ENCODE results near the gene NUDT8.

Gene NUDT8

DNA sequence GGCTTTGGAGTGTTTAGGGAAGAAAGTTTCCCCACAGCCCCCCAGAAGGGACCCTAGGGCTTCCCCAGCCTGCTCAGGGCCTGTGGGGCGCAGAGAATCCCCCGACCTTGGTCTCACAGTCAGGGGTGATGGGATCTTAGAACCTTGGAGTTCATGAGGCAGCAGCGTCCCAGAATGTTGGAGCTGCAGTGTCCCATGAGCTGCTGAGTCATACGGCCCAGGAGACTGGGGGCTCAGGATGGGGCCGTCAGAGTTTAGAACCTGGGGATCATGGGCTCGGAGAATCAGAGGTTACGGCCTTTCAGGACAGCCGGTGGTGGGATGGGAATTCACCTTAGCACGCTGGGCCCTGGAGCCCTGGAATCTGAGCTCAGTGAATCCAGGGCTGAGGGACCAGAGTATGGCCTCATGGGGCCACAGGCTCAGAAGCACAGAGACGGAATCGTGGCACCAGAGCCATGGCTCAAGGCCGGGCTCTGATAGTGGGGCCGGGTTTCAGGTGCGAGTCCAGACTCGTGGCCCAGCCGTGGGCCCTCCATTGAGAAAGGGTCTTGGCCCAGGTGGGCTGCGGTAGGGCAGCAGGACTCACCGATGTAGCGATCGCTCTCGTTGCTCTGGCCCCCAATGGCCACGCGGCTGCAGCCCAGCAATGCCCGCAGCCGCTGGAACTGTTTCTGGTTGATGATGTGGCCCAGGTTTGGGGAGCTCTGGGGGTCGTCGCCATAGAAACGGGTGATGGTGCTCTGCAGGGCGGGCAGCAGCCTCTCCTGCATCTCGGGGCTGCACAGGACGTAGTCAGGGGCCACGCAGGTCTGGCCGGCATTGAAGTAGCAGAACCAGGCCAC lies 35.2 kb upstream of the NUDT8 start:
- H3K9ac ChIP-seq, result no peak overlapping the region
- no peaks in the 10 kb centered on the region for H3K36me3 ChIP-seq (ENCODE audit: control insufficient read depth, insufficient read depth, low read length)
- H3K9me3 ChIP-seq (ENCODE audit: control insufficient read depth, low read length), result no peaks in the 10 kb centered on the region
- H3K4me3 ChIP-seq (ENCODE audit: low read depth, low read length), result no peak overlapping the region
- no peaks in the 10 kb centered on the region for H3K79me2 ChIP-seq
- no peak overlapping the region for H2AFZ ChIP-seq
- H3K27ac ChIP-seq, result no peak overlapping the region
- TF ChIP-seq, protein P1, sequence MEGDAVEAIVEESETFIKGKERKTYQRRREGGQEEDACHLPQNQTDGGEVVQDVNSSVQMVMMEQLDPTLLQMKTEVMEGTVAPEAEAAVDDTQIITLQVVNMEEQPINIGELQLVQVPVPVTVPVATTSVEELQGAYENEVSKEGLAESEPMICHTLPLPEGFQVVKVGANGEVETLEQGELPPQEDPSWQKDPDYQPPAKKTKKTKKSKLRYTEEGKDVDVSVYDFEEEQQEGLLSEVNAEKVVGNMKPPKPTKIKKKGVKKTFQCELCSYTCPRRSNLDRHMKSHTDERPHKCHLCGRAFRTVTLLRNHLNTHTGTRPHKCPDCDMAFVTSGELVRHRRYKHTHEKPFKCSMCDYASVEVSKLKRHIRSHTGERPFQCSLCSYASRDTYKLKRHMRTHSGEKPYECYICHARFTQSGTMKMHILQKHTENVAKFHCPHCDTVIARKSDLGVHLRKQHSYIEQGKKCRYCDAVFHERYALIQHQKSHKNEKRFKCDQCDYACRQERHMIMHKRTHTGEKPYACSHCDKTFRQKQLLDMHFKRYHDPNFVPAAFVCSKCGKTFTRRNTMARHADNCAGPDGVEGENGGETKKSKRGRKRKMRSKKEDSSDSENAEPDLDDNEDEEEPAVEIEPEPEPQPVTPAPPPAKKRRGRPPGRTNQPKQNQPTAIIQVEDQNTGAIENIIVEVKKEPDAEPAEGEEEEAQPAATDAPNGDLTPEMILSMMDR (IDR thresholded peaks at IDR 0.05), result no peak
- H3K4me2 ChIP-seq (ENCODE audit: low read length), result no peak overlapping the region
- H3K27me3 ChIP-seq (ENCODE audit: control insufficient read depth, insufficient read depth, low read length), result no peaks in the 10 kb centered on the region
- H3K4me1 ChIP-seq, result no peaks in the 10 kb centered on the region

DNA sequence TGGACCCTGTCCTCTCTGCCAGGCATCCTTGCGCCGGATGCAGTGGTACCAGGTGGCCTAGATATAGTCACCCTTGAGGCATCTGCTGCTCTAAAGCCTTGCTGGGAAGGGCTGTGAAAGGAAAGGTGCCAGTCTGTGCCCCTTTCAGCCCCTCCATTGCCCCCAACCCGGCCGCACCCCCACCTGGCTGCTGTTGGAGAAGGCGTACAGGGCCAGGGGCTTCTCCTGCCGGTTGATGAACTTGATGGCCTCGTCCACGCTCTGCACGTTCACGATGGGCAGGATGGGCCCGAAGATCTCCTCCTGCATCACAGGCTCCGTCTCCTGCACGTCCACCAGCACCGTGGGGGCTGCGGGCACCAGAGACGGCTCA lies 34.5 kb upstream of the NUDT8 start:
- Histone ChIP-seq H3K27ac (no peak overlapping the region), H3K4me1 (no peaks in the 10 kb centered on the region), H3K9ac (no peak overlapping the region), H3K36me3 (ENCODE audit: control insufficient read depth, insufficient read depth, low read length) (no peaks in the 10 kb centered on the region), H3K9me3 (ENCODE audit: control insufficient read depth, low read length) (no peaks in the 10 kb centered on the region), H2AFZ (no peak overlapping the region), H3K4me3 (ENCODE audit: low read depth, low read length) (no peak overlapping the region), H3K79me2 (no peaks in the 10 kb centered on the region), H3K27me3 (ENCODE audit: control insufficient read depth, insufficient read depth, low read length) (no peaks in the 10 kb centered on the region), H3K4me2 (ENCODE audit: low read length) (no peak overlapping the region)
- TF ChIP-seq, protein P1 (IDR thresholded peaks at IDR 0.05), result no peak

DNA sequence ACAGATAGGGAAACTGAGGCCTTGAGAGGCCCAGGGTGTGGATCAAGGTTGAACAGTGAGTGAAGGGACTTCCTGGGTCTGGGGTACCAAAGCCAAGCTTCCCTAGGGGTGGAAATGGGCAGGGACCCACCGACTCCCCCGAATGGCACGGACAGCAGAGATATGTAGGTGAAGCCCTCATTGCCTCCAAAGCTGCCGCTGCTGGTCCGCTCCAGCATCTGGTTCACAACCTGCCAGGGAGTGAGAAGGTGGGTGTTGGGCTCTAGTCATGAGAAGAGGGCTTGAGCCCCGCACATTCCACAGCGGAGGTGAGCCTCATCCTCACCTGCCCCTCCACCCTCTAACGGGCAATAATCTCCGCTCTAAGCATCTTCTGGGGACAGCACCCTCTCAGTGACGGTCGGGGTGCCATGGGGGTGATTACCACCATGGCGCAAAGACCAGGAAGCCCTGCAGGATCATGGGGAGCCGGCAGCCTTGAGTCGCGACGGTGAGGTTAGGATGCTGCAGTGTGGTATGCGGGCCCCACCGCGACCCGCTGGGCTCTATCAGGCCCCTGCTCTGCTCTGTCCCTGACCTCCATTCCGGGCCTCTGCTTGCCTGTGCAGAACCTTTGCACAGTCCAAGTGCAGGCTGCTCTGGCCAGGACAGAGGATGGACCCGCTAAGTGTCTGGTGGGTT lies 33.9 kb upstream of the NUDT8 start:
- TF ChIP-seq, protein P1 (IDR thresholded peaks at IDR 0.05), result no peak
- Histone ChIP-seq H3K4me3 (ENCODE audit: low read depth, low read length) (no peak overlapping the region), H2AFZ (no peak overlapping the region), H3K9me3 (ENCODE audit: control insufficient read depth, low read length) (no peaks in the 10 kb centered on the region), H3K27ac (no peak overlapping the region), H3K9ac (no peak overlapping the region), H3K4me2 (ENCODE audit: low read length) (no peak overlapping the region), H3K4me1 (no peaks in the 10 kb centered on the region), H3K79me2 (no peaks in the 10 kb centered on the region), H3K27me3 (ENCODE audit: control insufficient read depth, insufficient read depth, low read length) (no peaks in the 10 kb centered on the region), H3K36me3 (ENCODE audit: control insufficient read depth, insufficient read depth, low read length) (no peaks in the 10 kb centered on the region)

DNA sequence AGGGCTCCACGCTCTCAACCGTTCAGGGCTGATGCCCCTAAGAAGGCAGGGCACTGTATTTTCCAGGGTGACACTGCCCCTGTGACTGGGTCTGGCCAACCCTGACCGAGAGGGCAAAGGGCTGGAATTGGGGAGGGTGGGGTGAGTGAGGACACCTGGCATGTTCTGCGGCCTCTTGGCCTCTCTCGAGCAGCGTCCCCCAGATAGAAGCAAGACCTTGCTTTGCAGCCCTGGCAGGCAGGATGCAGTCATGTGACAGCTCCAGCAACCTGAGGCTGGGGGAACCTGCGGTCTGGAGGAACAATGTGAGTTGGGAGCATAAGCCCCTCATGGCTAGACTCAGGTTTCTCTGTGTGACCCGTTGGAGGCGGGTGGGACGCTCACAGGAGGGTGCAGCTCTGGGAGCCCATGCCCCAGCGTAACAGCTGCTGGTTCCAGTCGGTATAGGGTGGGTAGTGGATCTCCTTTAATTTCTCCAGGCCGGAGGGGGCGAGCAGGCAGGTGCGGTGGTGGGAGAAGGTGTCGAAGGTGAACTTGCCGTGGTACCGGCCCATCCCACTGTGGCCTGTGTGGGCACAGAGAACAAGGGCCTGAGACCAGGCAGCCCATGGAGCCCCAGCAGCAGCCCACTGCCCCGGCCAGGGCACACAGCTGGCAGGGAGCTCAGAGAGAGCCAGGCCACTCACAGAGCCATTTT lies 33.2 kb upstream of the NUDT8 start:
- H2AFZ ChIP-seq, result no peak overlapping the region
- H3K27me3 ChIP-seq (ENCODE audit: control insufficient read depth, insufficient read depth, low read length), result no peaks in the 10 kb centered on the region
- no peak overlapping the region for H3K4me3 ChIP-seq (ENCODE audit: low read depth, low read length)
- no peak overlapping the region for H3K9ac ChIP-seq
- H3K27ac ChIP-seq, result no peak overlapping the region
- H3K4me2 ChIP-seq (ENCODE audit: low read length), result no peak overlapping the region
- TF ChIP-seq, protein P1 (IDR thresholded peaks at IDR 0.05), result no peak
- H3K36me3 ChIP-seq (ENCODE audit: control insufficient read depth, insufficient read depth, low read length), result no peaks in the 10 kb centered on the region
- no peaks in the 10 kb centered on the region for H3K9me3 ChIP-seq (ENCODE audit: control insufficient read depth, low read length)
- no peaks in the 10 kb centered on the region for H3K4me1 ChIP-seq
- H3K79me2 ChIP-seq, result no peaks in the 10 kb centered on the region
